Rectal smooth muscle tissue (tissue), 1 donor: ENCODE data around the gene STEAP3.

ENCODE experiments used
- H3K27ac ChIP-seq: one replicate; pipeline ENCODE4 v1.7.0; 2013; ENCODE audit warnings: low read depth, low read length, inconsistent platforms
- H3K27me3 ChIP-seq: one replicate; pipeline ENCODE4 v1.7.0; 2013; ENCODE audit warnings: low read length; ENCODE audit not compliant: control insufficient read depth, insufficient read depth
- H3K36me3 ChIP-seq: one replicate; pipeline ENCODE4 v1.7.0; 2013; ENCODE audit warnings: low read length; ENCODE audit not compliant: control insufficient read depth, insufficient read depth
- H3K4me1 ChIP-seq: one replicate; pipeline ENCODE4 v1.7.0; 2013; ENCODE audit warnings: low read length; ENCODE audit not compliant: control insufficient read depth, insufficient read depth
- H3K4me3 ChIP-seq: one replicate; pipeline ENCODE4 v1.7.0; 2013; ENCODE audit warnings: low read length
- H3K9ac ChIP-seq: one replicate; pipeline ENCODE4 v1.7.0; 2013; ENCODE audit warnings: low read length

STEAP3 gene

GRCh38 chr2:119246884-119247843, 23.5 kb downstream of the STEAP3 start:
- H3K36me3 ChIP-seq, result no peaks in the 10 kb centered on the region
- H3K4me1 ChIP-seq, result no peaks in the 10 kb centered on the region
- no peaks in the 10 kb centered on the region for H3K27me3 ChIP-seq
- no peak overlapping the region for H3K27ac ChIP-seq
- H3K4me3 ChIP-seq, result no peak overlapping the region
- no peak overlapping the region for H3K9ac ChIP-seq

DNA sequence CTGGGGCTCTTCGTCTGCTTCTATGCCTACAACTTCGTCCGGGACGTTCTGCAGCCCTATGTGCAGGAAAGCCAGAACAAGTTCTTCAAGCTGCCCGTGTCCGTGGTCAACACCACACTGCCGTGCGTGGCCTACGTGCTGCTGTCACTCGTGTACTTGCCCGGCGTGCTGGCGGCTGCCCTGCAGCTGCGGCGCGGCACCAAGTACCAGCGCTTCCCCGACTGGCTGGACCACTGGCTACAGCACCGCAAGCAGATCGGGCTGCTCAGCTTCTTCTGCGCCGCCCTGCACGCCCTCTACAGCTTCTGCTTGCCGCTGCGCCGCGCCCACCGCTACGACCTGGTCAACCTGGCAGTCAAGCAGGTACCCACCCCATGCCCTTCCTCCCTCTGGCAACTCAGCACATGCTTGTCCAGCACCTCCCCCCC, 24.2 kb downstream of the STEAP3 start:
- Histone ChIP-seq H3K9ac (no peak overlapping the region), H3K4me1 (no peaks in the 10 kb centered on the region), H3K27ac (no peak overlapping the region), H3K4me3 (no peak overlapping the region), H3K36me3 (no peaks in the 10 kb centered on the region), H3K27me3 (no peaks in the 10 kb centered on the region)

GRCh38 chr2:119248311-119248710, 24.7 kb downstream of the STEAP3 start:
- no peak overlapping the region for H3K9ac ChIP-seq
- H3K27me3 ChIP-seq, result no peaks in the 10 kb centered on the region
- no peaks in the 10 kb centered on the region for H3K36me3 ChIP-seq
- no peak overlapping the region for H3K27ac ChIP-seq
- no peaks in the 10 kb centered on the region for H3K4me1 ChIP-seq
- H3K4me3 ChIP-seq, result no peak overlapping the region

DNA sequence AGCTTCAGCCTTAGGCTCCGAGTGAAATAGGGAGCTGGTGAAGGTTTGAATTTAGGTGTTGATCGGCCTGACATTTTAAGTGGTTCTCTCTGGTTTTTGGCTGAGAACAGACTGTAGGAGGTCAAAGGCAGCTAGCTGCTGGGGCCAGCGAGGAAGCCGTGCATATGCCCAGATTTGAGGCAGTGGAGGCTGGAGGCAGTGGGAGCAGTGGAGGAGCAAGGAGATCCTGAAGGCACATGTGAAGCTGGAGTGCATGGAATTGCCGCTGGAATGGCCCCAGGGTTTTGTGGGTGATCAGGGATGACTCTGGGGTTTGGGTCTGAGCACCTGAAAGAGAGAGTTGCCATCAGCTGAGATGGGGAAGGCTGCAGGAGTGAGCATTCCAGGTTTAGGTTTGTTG, 25.1 kb downstream of the STEAP3 start:
- no peak overlapping the region for H3K9ac ChIP-seq
- H3K27ac ChIP-seq, result no peak overlapping the region
- no peaks in the 10 kb centered on the region for H3K36me3 ChIP-seq
- H3K27me3 ChIP-seq, result no peaks in the 10 kb centered on the region
- no peaks in the 10 kb centered on the region for H3K4me1 ChIP-seq
- no peak overlapping the region for H3K4me3 ChIP-seq

GRCh38 chr2:119249311-119249710, 25.7 kb downstream of the STEAP3 start:
- Histone ChIP-seq H3K4me3 (no peak overlapping the region), H3K4me1 (no peaks in the 10 kb centered on the region), H3K27me3 (no peaks in the 10 kb centered on the region), H3K36me3 (no peaks in the 10 kb centered on the region), H3K27ac (no peak overlapping the region), H3K9ac (no peak overlapping the region)

DNA sequence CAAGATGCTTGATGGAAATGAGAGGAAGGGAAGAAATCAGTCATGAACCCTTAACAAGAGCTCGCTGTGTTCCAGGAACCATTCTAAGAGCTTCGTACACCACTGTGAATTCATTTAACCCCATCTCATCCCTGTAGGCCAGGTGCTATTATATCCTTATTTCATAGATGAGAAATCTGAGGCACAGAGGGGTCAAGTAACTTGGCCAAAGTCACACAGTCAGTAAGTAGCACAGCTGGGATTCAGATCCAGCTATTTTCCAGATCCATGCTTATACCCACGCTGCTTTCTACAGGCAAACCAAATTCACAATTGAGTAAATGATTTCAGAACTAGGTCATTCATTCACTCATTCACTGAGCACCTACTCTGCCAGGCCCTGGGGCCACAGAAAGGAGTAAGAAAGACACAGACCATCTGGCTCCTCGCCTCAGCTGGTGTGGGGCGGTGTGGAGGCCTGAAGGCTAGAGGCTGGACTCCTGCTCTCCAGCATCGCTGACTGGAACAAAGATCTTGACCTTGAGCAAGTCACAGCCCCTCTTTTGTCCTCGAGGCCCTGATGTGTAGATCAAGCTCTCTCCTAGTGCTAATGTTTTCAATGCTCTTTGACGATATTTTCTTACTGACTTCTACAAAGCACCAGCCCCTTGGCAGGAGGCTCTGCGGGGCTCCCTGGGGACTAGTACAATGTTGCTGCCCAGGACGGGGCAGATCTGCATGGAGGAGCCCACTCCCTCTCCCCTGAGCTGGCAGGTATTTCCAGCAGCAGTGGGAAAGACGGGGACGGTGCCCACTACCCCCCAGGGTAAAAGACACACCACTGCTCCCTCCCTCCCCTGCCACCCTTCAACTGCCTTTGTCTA, 26.5 kb downstream of the STEAP3 start:
- Histone ChIP-seq H3K9ac (no peak overlapping the region), H3K4me3 (no peak overlapping the region), H3K27ac (no peak overlapping the region), H3K27me3 (no peaks in the 10 kb centered on the region), H3K4me1 (no peaks in the 10 kb centered on the region), H3K36me3 (no peaks in the 10 kb centered on the region)

GRCh38 chr2:119250718-119251290, 27.2 kb downstream of the STEAP3 start:
- no peak overlapping the region for H3K4me3 ChIP-seq
- H3K36me3 ChIP-seq, result no peaks in the 10 kb centered on the region
- no peak overlapping the region for H3K9ac ChIP-seq
- no peaks in the 10 kb centered on the region for H3K27me3 ChIP-seq
- H3K27ac ChIP-seq, result no peak overlapping the region
- no peaks in the 10 kb centered on the region for H3K4me1 ChIP-seq

- Histone ChIP-seq H3K9ac (no peak overlapping the region), H3K4me3 (no peak overlapping the region), H3K4me1 (no peaks in the 10 kb centered on the region), H3K27ac (no peak overlapping the region), H3K36me3 (no peaks in the 10 kb centered on the region), H3K27me3 (no peaks in the 10 kb centered on the region)
Observed at GRCh38 chr2:119251652-119252051, 28.0 kb downstream of the STEAP3 start.

- no peak overlapping the region for H3K4me3 ChIP-seq
- H3K4me1 ChIP-seq, result no peaks in the 10 kb centered on the region
- no peak overlapping the region for H3K27ac ChIP-seq
- no peaks in the 10 kb centered on the region for H3K27me3 ChIP-seq
- H3K9ac ChIP-seq, result no peak overlapping the region
- no peaks in the 10 kb centered on the region for H3K36me3 ChIP-seq
Observed at GRCh38 chr2:119252186-119253113, 28.8 kb downstream of the STEAP3 start.

- H3K36me3 ChIP-seq, result no peaks in the 10 kb centered on the region
- no peaks in the 10 kb centered on the region for H3K27me3 ChIP-seq
- no peak overlapping the region for H3K9ac ChIP-seq
- H3K27ac ChIP-seq, result no peak overlapping the region
- H3K4me1 ChIP-seq, result no peaks in the 10 kb centered on the region
- no peak overlapping the region for H3K4me3 ChIP-seq
Observed at GRCh38 chr2:119253114-119253702, 29.6 kb downstream of the STEAP3 start.

DNA sequence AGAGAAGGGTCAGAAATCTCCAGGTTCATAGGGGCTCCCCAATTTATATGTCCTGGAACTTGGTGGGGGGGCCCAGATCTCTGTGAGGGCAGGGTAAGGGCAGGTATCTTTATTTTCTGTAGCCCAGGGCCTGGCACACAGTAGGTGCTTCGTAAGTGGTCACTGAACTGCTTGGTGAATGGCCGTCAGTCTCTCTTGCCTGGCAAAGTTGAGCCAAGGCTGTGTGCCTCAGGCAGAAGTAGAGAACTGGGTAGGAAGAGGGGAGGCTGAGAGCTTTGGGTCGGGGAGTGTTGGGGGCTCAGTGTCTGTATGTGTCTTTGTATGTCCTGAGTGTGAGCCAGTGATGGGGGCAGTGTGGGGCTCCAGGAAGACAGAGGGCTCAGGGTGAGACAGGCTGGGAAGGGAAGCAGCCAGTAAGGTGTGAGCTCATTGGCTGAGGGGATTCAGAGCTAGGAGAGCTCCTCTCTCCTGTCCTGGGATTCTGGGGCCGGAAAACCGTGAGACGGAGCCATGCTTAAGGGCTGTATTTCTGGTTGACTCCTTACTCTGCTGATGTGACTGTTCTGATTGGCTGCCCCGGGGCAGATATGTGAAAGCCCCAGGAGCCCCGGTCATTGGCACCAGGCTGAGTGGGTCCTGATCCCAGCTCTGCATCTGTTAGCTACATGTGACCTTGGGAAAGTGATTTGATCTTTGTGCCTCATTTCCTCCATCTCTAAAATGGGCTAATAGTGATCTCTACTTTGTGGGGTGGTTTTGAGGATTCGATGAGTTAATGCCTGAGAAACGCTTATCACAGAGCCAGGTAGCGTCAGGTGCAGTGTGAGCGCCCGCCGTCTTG, 30.3 kb downstream of the STEAP3 start:
- Histone ChIP-seq H3K27ac (no peak overlapping the region), H3K4me3 (no peak overlapping the region), H3K4me1 (no peaks in the 10 kb centered on the region), H3K36me3 (no peaks in the 10 kb centered on the region), H3K27me3 (no peaks in the 10 kb centered on the region), H3K9ac (no peak overlapping the region)
